Loucy (cell line): ENCODE data around the gene DLK2.

ENCODE experiments used
- CTCF ChIP-seq: fragments of 200-600 bp; sonication (generic); conservative IDR thresholded peaks from 2 replicates; pipeline ENCODE4 v1.5.1; 2014; ENCODE audit warnings: mild to moderate bottlenecking, antibody characterized with exemption, low read length
- EZH2phosphoT487 ChIP-seq: fragments of 200-600 bp; IDR thresholded peaks from 2 replicates; pipeline ENCODE4 v1.6.1; 2018; ENCODE audit warnings: antibody characterized with exemption, mild to moderate bottlenecking, moderate library complexity, borderline replicate concordance

GRCh38 chr6:43408259-43408658 is 47.1 kb downstream of the DLK2 start:
- no peak for TF ChIP-seq CTCF
- no peak for TF ChIP-seq EZH2phosphoT487
